Measurements from ENCODE around the gene GFI1B. TPM values are rescaled to one million over a fixed set of nuclear protein-coding genes. Genes with fewer than 3 reads are reported as not detected.

The GFI1B gene
- total RNA-seq, 1 donor from 2014 or later: 0.52 TPM

DNA sequence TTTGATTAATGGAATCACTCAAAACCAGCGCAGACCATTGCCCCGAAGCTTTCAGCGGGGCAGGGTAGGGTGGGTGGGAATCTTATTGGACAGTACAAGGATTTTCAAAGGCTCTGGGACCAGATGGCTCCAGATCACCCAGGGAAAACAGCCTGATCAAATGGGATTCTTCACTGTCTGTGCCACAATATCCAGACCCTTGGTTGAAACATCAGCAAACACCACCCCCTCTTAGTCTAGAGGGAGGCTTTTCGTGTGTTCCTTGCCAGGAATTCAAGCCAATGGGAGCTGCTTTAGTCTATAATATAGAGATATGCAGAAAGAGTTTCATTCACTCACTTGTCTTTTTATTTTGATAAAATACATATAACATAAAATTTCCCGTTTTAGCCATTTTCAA, 1.7 kb downstream of the GFI1B start:
- TF ChIP-seq, protein P1, sequence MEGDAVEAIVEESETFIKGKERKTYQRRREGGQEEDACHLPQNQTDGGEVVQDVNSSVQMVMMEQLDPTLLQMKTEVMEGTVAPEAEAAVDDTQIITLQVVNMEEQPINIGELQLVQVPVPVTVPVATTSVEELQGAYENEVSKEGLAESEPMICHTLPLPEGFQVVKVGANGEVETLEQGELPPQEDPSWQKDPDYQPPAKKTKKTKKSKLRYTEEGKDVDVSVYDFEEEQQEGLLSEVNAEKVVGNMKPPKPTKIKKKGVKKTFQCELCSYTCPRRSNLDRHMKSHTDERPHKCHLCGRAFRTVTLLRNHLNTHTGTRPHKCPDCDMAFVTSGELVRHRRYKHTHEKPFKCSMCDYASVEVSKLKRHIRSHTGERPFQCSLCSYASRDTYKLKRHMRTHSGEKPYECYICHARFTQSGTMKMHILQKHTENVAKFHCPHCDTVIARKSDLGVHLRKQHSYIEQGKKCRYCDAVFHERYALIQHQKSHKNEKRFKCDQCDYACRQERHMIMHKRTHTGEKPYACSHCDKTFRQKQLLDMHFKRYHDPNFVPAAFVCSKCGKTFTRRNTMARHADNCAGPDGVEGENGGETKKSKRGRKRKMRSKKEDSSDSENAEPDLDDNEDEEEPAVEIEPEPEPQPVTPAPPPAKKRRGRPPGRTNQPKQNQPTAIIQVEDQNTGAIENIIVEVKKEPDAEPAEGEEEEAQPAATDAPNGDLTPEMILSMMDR (IDR thresholded peaks at IDR 0.05): no peak
- H3K4me3 ChIP-seq: no peak overlapping the region
- H3K9me3 ChIP-seq: no peaks in the 10 kb centered on the region
- peaks cover 29% of the 10 kb centered on the region for H3K27me3 ChIP-seq
- DNase-seq (no peak), ATAC-seq (no peak)
- H3K27ac ChIP-seq: no peak overlapping the region
- intact Hi-C loops (cut with DNase I): no loop called here
- no peaks in the 10 kb centered on the region for H3K4me1 ChIP-seq
- H3K36me3 ChIP-seq: no peaks in the 10 kb centered on the region

DNA sequence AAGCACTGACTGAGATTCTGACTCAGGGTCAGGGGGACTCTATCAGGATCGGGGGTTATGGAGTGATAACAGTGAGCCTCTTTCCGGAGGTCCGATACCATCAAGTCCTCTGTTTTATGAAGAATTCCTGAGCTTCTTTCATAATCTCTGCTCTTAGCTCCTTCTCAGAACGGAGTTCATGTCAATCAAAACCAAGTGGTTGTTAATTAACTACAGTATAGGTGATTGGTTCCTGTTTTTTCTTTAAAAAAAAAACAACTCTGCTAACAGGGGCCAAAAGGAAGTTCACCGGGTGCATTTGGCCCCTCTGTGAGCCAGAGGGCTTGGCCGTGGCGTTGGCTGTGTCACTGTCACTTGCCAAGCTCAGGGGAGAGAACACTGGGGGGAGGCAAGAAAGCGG, 4.0 kb downstream of the GFI1B start:
- Histone ChIP-seq H3K4me3 (no peak overlapping the region), H3K27me3 (peaks cover 36% of the 10 kb centered on the region), H3K36me3 (no peaks in the 10 kb centered on the region), H3K9me3 (no peaks in the 10 kb centered on the region), H3K27ac (no peak overlapping the region), H3K4me1 (no peaks in the 10 kb centered on the region)
- DNase-seq: no peak
- TF ChIP-seq, protein P1 (IDR thresholded peaks at IDR 0.05): no peak
- ATAC-seq: no peak
- intact Hi-C loops (cut with DNase I): no loop called here

DNA sequence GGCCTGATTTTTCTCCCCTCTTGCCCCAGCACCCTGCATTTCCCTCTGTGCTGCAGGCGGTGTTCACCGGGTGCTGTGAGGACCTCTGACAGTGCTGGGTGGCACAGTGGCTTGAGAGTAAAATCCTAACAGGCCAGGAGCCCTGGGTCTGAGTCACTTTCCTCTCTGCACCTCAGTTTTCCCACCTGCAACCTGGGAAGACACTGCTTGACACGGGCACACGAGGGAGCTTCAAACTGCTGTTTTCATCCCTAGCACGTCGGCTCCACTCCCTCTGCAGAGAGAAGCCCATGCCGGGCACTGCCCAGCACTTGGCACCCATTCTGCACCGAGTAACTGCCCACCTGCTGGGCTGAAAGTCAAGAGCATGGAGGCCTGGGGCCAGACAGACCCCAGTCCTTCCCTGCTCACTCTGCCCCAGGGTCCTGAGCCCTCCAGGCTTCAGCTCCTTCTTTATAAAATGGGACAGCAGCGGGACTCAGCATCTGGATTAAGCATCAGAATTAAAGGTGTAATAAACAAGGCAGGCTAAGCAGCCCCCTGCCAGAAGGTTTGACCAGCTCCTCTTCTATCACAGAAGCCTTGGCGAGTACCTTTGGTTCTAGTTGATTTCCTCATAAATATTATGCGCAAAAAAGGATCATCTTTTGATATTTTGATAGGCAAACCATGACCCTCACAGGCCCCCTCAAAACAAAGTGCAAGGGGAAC, 5.2 kb downstream of the GFI1B start:
- intact Hi-C loops (cut with DNase I): no loop called here
- H3K27me3 ChIP-seq: peaks cover 28% of the 10 kb centered on the region
- H3K27ac ChIP-seq: no peak overlapping the region
- no peaks in the 10 kb centered on the region for H3K9me3 ChIP-seq
- TF ChIP-seq, protein P1 (IDR thresholded peaks at IDR 0.05): no peak
- DNase-seq (no peak), ATAC-seq (no peak)
- no peak overlapping the region for H3K4me3 ChIP-seq
- H3K4me1 ChIP-seq: no peaks in the 10 kb centered on the region
- no peaks in the 10 kb centered on the region for H3K36me3 ChIP-seq

DNA sequence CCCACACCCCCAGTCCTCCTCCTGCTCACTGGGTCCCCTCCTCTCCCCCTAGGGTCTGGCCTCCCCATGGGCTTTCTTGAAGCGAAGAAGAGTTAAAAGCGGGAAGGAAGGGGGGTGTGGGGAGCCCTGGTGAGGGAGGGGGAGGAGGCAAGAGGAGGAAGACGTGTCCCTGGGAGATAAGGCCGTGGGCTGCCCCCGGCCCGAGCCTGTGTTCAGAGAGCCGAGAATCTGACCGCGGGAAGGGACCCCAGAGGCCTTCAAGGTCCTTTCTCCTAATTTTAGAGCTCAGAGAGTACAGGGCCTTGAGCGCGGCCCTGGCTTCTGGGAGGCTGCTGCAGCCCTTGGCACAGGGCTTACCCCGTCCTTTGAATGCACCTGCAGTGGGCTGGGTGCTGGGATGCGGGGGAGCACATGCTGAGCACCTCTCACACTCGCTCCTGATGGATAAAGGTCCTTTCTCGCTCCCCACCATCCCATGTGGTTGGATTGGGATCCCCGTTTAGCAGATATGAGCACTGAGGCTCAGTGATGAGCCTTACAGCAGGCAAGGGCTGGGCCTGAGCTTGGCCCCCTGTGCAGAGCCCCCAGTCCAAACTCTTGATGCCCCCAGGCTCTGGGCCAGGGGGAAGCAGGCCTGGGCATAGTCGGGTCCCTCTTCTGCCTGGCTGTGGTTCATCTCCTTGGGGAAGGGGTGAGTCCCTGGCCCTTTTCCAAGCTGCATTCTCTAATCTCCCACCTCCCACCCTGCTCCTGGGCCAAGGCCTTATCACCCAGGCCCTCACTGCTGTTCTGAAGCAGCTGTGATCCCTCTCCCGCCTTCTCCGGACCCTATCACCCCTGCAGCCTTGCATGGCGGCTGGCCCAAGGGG, 5.9 kb downstream of the GFI1B start:
- Histone ChIP-seq H3K27me3 (peaks cover 20% of the 10 kb centered on the region), H3K4me1 (no peaks in the 10 kb centered on the region), H3K36me3 (no peaks in the 10 kb centered on the region), H3K4me3 (no peak overlapping the region), H3K27ac (no peak overlapping the region), H3K9me3 (no peaks in the 10 kb centered on the region)
- TF ChIP-seq, protein P1 (IDR thresholded peaks at IDR 0.05): no peak
- intact Hi-C loops (cut with DNase I): no loop called here
- no peak for DNase-seq
- ATAC-seq: no peak

DNA sequence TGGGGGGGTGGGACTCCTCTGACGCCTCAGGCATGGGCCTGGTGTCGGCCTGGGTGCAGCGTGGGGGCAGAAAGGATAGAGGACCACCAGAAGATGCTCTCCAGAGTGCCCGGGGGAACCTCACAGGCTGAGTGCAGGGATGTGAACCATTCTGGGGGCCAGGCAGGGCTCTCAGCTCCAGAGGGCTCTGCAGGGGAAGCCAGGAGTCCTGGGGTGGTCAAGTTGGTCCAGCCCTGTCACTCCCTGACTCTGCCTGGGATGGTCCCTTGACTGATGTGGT, 6.5 kb downstream of the GFI1B start:
- no peaks in the 10 kb centered on the region for H3K36me3 ChIP-seq
- TF ChIP-seq, protein P1 (IDR thresholded peaks at IDR 0.05): no peak
- no peaks in the 10 kb centered on the region for H3K4me1 ChIP-seq
- intact Hi-C loops (cut with DNase I): no loop called here
- ATAC-seq: no peak
- H3K27me3 ChIP-seq: peaks cover 17% of the 10 kb centered on the region
- no peaks in the 10 kb centered on the region for H3K9me3 ChIP-seq
- no peak overlapping the region for H3K4me3 ChIP-seq
- no peak overlapping the region for H3K27ac ChIP-seq
- DNase-seq: no peak
